ENCODE data around the gene ECM2. TPM values are rescaled to one million over a fixed set of nuclear protein-coding genes. Genes with fewer than 3 reads are reported as not detected.

Gene ECM2
- total RNA-seq, 1 donor from 2014 or later: not detected

GRCh38 chr9:92547356-92547755 is 11.6 kb upstream of the ECM2 start:
- Mint-ChIP-seq H3K36me3 (ENCODE audit: low read depth) (peaks cover 3% of the 10 kb centered on the region), H3K27ac (no peak overlapping the region), H3K4me3 (no peak overlapping the region), H3K4me1 (ENCODE audit: low read depth) (no peaks in the 10 kb centered on the region), H3K9me3 (no peaks in the 10 kb centered on the region), H3K27me3 (ENCODE audit: insufficient read depth) (no peaks in the 10 kb centered on the region)
- DNase-seq (ENCODE audit: low spot score): no peak
- intact Hi-C loops (cut with micrococcal nuclease): no loop called here

- DNase-seq (ENCODE audit: low spot score): no peak
- H3K4me1 Mint-ChIP-seq (ENCODE audit: low read depth): no peaks in the 10 kb centered on the region
- intact Hi-C loops (cut with micrococcal nuclease): no loop called here
- H3K4me3 Mint-ChIP-seq: no peak overlapping the region
- no peak overlapping the region for H3K27ac Mint-ChIP-seq
- no peaks in the 10 kb centered on the region for H3K9me3 Mint-ChIP-seq
- H3K27me3 Mint-ChIP-seq (ENCODE audit: insufficient read depth): no peaks in the 10 kb centered on the region
- H3K36me3 Mint-ChIP-seq (ENCODE audit: low read depth): peaks cover 3% of the 10 kb centered on the region
Observed at GRCh38 chr9:92545002-92545510, 9.3 kb upstream of the ECM2 start.

- Mint-ChIP-seq H3K4me3 (no peak overlapping the region), H3K4me1 (ENCODE audit: low read depth) (no peaks in the 10 kb centered on the region), H3K9me3 (no peaks in the 10 kb centered on the region), H3K27me3 (ENCODE audit: insufficient read depth) (no peaks in the 10 kb centered on the region), H3K36me3 (ENCODE audit: low read depth) (peaks cover 3% of the 10 kb centered on the region), H3K27ac (no peak overlapping the region)
- no peak for DNase-seq (ENCODE audit: low spot score)
- intact Hi-C loops (cut with micrococcal nuclease): no loop called here
Observed at GRCh38 chr9:92543972-92544371, 8.2 kb upstream of the ECM2 start.

- DNase-seq (ENCODE audit: low spot score): no peak
- Mint-ChIP-seq H3K4me3 (no peak overlapping the region), H3K4me1 (ENCODE audit: low read depth) (peaks cover 10% of the 10 kb centered on the region), H3K36me3 (ENCODE audit: low read depth) (no peaks in the 10 kb centered on the region), H3K9me3 (no peaks in the 10 kb centered on the region), H3K27ac (no peak overlapping the region), H3K27me3 (ENCODE audit: insufficient read depth) (no peaks in the 10 kb centered on the region)
- intact Hi-C loops (cut with micrococcal nuclease): no loop called here
Observed at GRCh38 chr9:92538541-92538940, 2.8 kb upstream of the ECM2 start.

GRCh38 chr9:92534674-92535073 is 1.1 kb downstream of the ECM2 start:
- Mint-ChIP-seq H3K4me1 (ENCODE audit: low read depth) (peaks cover 10% of the 10 kb centered on the region), H3K27ac (no peak overlapping the region), H3K9me3 (no peaks in the 10 kb centered on the region), H3K4me3 (no peak overlapping the region), H3K36me3 (ENCODE audit: low read depth) (no peaks in the 10 kb centered on the region), H3K27me3 (ENCODE audit: insufficient read depth) (no peaks in the 10 kb centered on the region)
- intact Hi-C loops (cut with micrococcal nuclease): no loop called here
- no peak for DNase-seq (ENCODE audit: low spot score)

- no peaks in the 10 kb centered on the region for H3K36me3 Mint-ChIP-seq (ENCODE audit: low read depth)
- no peaks in the 10 kb centered on the region for H3K9me3 Mint-ChIP-seq
- H3K4me3 Mint-ChIP-seq: no peak overlapping the region
- intact Hi-C loops (cut with micrococcal nuclease): no loop called here
- no peaks in the 10 kb centered on the region for H3K27me3 Mint-ChIP-seq (ENCODE audit: insufficient read depth)
- H3K27ac Mint-ChIP-seq: no peak overlapping the region
- DNase-seq (ENCODE audit: low spot score): no peak
- peaks cover 10% of the 10 kb centered on the region for H3K4me1 Mint-ChIP-seq (ENCODE audit: low read depth)
Observed at GRCh38 chr9:92534204-92534603, 1.6 kb downstream of the ECM2 start.

- intact Hi-C loops (cut with micrococcal nuclease): no loop called here
- H3K27me3 Mint-ChIP-seq (ENCODE audit: insufficient read depth): no peaks in the 10 kb centered on the region
- no peak for DNase-seq (ENCODE audit: low spot score)
- no peaks in the 10 kb centered on the region for H3K9me3 Mint-ChIP-seq
- peaks cover 10% of the 10 kb centered on the region for H3K4me1 Mint-ChIP-seq (ENCODE audit: low read depth)
- H3K4me3 Mint-ChIP-seq: no peak overlapping the region
- H3K36me3 Mint-ChIP-seq (ENCODE audit: low read depth): no peaks in the 10 kb centered on the region
- H3K27ac Mint-ChIP-seq: no peak overlapping the region
Observed at GRCh38 chr9:92530893-92531292, 4.9 kb downstream of the ECM2 start.

- H3K4me3 Mint-ChIP-seq: no peak overlapping the region
- no peak overlapping the region for H3K27ac Mint-ChIP-seq
- DNase-seq (ENCODE audit: low spot score): no peak
- no peaks in the 10 kb centered on the region for H3K27me3 Mint-ChIP-seq (ENCODE audit: insufficient read depth)
- H3K9me3 Mint-ChIP-seq: no peaks in the 10 kb centered on the region
- H3K36me3 Mint-ChIP-seq (ENCODE audit: low read depth): no peaks in the 10 kb centered on the region
- peaks cover 2% of the 10 kb centered on the region for H3K4me1 Mint-ChIP-seq (ENCODE audit: low read depth)
- intact Hi-C loops (cut with micrococcal nuclease): no loop called here
Observed at GRCh38 chr9:92529124-92529523, 6.7 kb downstream of the ECM2 start.

- no peaks in the 10 kb centered on the region for H3K27me3 Mint-ChIP-seq (ENCODE audit: insufficient read depth)
- intact Hi-C loops (cut with micrococcal nuclease): no loop called here
- no peak for DNase-seq (ENCODE audit: low spot score)
- no peaks in the 10 kb centered on the region for H3K4me1 Mint-ChIP-seq (ENCODE audit: low read depth)
- H3K4me3 Mint-ChIP-seq: no peak overlapping the region
- H3K27ac Mint-ChIP-seq: no peak overlapping the region
- H3K36me3 Mint-ChIP-seq (ENCODE audit: low read depth): no peaks in the 10 kb centered on the region
- H3K9me3 Mint-ChIP-seq: no peaks in the 10 kb centered on the region
Observed at GRCh38 chr9:92528522-92528849, 7.3 kb downstream of the ECM2 start.

GRCh38 chr9:92527832-92528521 is 7.8 kb downstream of the ECM2 start:
- Mint-ChIP-seq H3K27me3 (ENCODE audit: insufficient read depth) (no peaks in the 10 kb centered on the region), H3K9me3 (no peaks in the 10 kb centered on the region), H3K4me1 (ENCODE audit: low read depth) (no peaks in the 10 kb centered on the region), H3K4me3 (no peak overlapping the region), H3K27ac (no peak overlapping the region), H3K36me3 (ENCODE audit: low read depth) (no peaks in the 10 kb centered on the region)
- intact Hi-C loops (cut with micrococcal nuclease): no loop called here
- DNase-seq (ENCODE audit: low spot score): no peak

- Mint-ChIP-seq H3K4me1 (ENCODE audit: low read depth) (no peaks in the 10 kb centered on the region), H3K36me3 (ENCODE audit: low read depth) (no peaks in the 10 kb centered on the region), H3K27ac (no peak overlapping the region), H3K9me3 (no peaks in the 10 kb centered on the region), H3K27me3 (ENCODE audit: insufficient read depth) (no peaks in the 10 kb centered on the region), H3K4me3 (no peak overlapping the region)
- DNase-seq (ENCODE audit: low spot score): no peak
- intact Hi-C loops (cut with micrococcal nuclease): no loop called here
Observed at GRCh38 chr9:92527291-92527828, 8.4 kb downstream of the ECM2 start.

GRCh38 chr9:92525306-92525705 is 10.5 kb downstream of the ECM2 start:
- intact Hi-C loops (cut with micrococcal nuclease): no loop called here
- Mint-ChIP-seq H3K27ac (no peak overlapping the region), H3K4me3 (no peak overlapping the region), H3K9me3 (no peaks in the 10 kb centered on the region), H3K27me3 (ENCODE audit: insufficient read depth) (no peaks in the 10 kb centered on the region), H3K36me3 (ENCODE audit: low read depth) (no peaks in the 10 kb centered on the region), H3K4me1 (ENCODE audit: low read depth) (no peaks in the 10 kb centered on the region)
- DNase-seq (ENCODE audit: low spot score): no peak

- no peaks in the 10 kb centered on the region for H3K27me3 Mint-ChIP-seq (ENCODE audit: insufficient read depth)
- no peak overlapping the region for H3K4me3 Mint-ChIP-seq
- H3K4me1 Mint-ChIP-seq (ENCODE audit: low read depth): no peaks in the 10 kb centered on the region
- no peak for DNase-seq (ENCODE audit: low spot score)
- H3K27ac Mint-ChIP-seq: no peak overlapping the region
- no peaks in the 10 kb centered on the region for H3K9me3 Mint-ChIP-seq
- no peaks in the 10 kb centered on the region for H3K36me3 Mint-ChIP-seq (ENCODE audit: low read depth)
- intact Hi-C loops (cut with micrococcal nuclease): no loop called here
Observed at GRCh38 chr9:92524881-92525280, 10.9 kb downstream of the ECM2 start.
